ENCODE data around the gene RAB8B.

- no peak for TF ChIP-seq POLR2AphosphoS5 (IDR thresholded peaks at IDR 0.05; ENCODE audit: low read depth, low read length)
- no peak for TF ChIP-seq POLR2A (IDR thresholded peaks at IDR 0.05; ENCODE audit: low read depth, low read length)
Measured at GRCh38 chr15:63256433-63257274, 67.2 kb downstream of the RAB8B start.

All from GM12892 (cell line).